ENCODE results near the gene RAD51C.
"Not testable (repeated sequence)": the region's sequence is repeated elsewhere in the genome, so short reads cannot be mapped to it uniquely, and the experiment has no call there.

Gene RAD51C

GRCh38 chr17:58747674-58748073, 55.3 kb downstream of the RAD51C start:
- DNase-seq (no peak), ATAC-seq (no peak)
- H3K36me3 Mint-ChIP-seq (ENCODE audit: low read depth), result no peaks in the 10 kb centered on the region

GRCh38 chr17:58749627-58750026, 57.2 kb downstream of the RAD51C start:
- not testable (repeated sequence) for H3K4me3 Mint-ChIP-seq; H3K36me3 Mint-ChIP-seq (ENCODE audit: low read depth); ATAC-seq; H3K27me3 Mint-ChIP-seq; H3K4me1 Mint-ChIP-seq; H3K9me3 Mint-ChIP-seq; DNase-seq; H3K27ac Mint-ChIP-seq

More at GRCh38 chr17:58747674-58748073, 55.3 kb downstream of the RAD51C start:
- H3K9me3 Mint-ChIP-seq, result no peaks in the 10 kb centered on the region
- peaks cover 2% of the 10 kb centered on the region for H3K27me3 Mint-ChIP-seq
- no peak overlapping the region for H3K27ac Mint-ChIP-seq
- H3K4me1 Mint-ChIP-seq, result no peaks in the 10 kb centered on the region
- H3K4me3 Mint-ChIP-seq, result no peak overlapping the region

- Mint-ChIP-seq H3K27me3 (peaks cover 30% of the 10 kb centered on the region), H3K9me3 (no peaks in the 10 kb centered on the region), H3K27ac (no peak overlapping the region), H3K4me1 (peaks cover 11% of the 10 kb centered on the region), H3K36me3 (ENCODE audit: low read depth) (no peaks in the 10 kb centered on the region), H3K4me3 (no peak overlapping the region)
- ATAC-seq (no peak), DNase-seq (no peak)
Observed at GRCh38 chr17:58753026-58753425, 60.6 kb downstream of the RAD51C start.

- no peak for DNase-seq
- ATAC-seq, result no peak
- Mint-ChIP-seq H3K4me1 (peaks cover 11% of the 10 kb centered on the region), H3K27ac (no peak overlapping the region), H3K9me3 (no peaks in the 10 kb centered on the region), H3K36me3 (ENCODE audit: low read depth) (no peaks in the 10 kb centered on the region), H3K27me3 (peaks cover 48% of the 10 kb centered on the region), H3K4me3 (peak overlapping the region; percentile 71)
Observed at GRCh38 chr17:58755269-58755576, 62.8 kb downstream of the RAD51C start.

GRCh38 chr17:58755577-58756245, 63.3 kb downstream of the RAD51C start, which contains the start of gene PPM1E:
Gene PPM1E, plus strand, starts transcription at chr17:58755854.
- Mint-ChIP-seq H3K4me1 (peaks cover 11% of the 10 kb centered on the region), H3K9me3 (no peaks in the 10 kb centered on the region), H3K36me3 (ENCODE audit: low read depth) (no peaks in the 10 kb centered on the region), H3K27me3 (peaks cover 53% of the 10 kb centered on the region), H3K27ac (peak within 1 kb of the TSS; percentile 10), H3K4me3 (peak within 1 kb of the TSS; percentile 85)
- peak; percentile 59 for DNase-seq
- ATAC-seq, result peak; percentile 82

- DNase-seq, result peak; percentile 13
- Mint-ChIP-seq H3K4me3 (peak overlapping the region; percentile 85), H3K27me3 (peaks cover 55% of the 10 kb centered on the region), H3K4me1 (peaks cover 11% of the 10 kb centered on the region), H3K9me3 (no peaks in the 10 kb centered on the region), H3K36me3 (ENCODE audit: low read depth) (no peaks in the 10 kb centered on the region), H3K27ac (peak overlapping the region; percentile 10)
- peak; percentile 37 for ATAC-seq
Observed at GRCh38 chr17:58756246-58757161, 64.1 kb downstream of the RAD51C start.

- H3K4me1 Mint-ChIP-seq, result peaks cover 11% of the 10 kb centered on the region
- H3K27me3 Mint-ChIP-seq, result peaks cover 61% of the 10 kb centered on the region
- no peak for ATAC-seq
- H3K4me3 Mint-ChIP-seq, result peak overlapping the region; percentile 85
- H3K36me3 Mint-ChIP-seq (ENCODE audit: low read depth), result no peaks in the 10 kb centered on the region
- no peak for DNase-seq
- no peak overlapping the region for H3K27ac Mint-ChIP-seq
- no peaks in the 10 kb centered on the region for H3K9me3 Mint-ChIP-seq
Observed at GRCh38 chr17:58757162-58757613, 64.8 kb downstream of the RAD51C start.

GRCh38 chr17:58758890-58759289, 66.5 kb downstream of the RAD51C start:
- Mint-ChIP-seq H3K36me3 (ENCODE audit: low read depth) (no peaks in the 10 kb centered on the region), H3K27me3 (peaks cover 66% of the 10 kb centered on the region), H3K4me3 (no peak overlapping the region), H3K9me3 (no peaks in the 10 kb centered on the region), H3K27ac (no peak overlapping the region), H3K4me1 (peaks cover 11% of the 10 kb centered on the region)
- ATAC-seq (no peak), DNase-seq (no peak)

- H3K27me3 Mint-ChIP-seq, result peaks cover 65% of the 10 kb centered on the region
- H3K36me3 Mint-ChIP-seq (ENCODE audit: low read depth), result no peaks in the 10 kb centered on the region
- no peak for ATAC-seq
- H3K9me3 Mint-ChIP-seq, result no peaks in the 10 kb centered on the region
- no peak for DNase-seq
- H3K27ac Mint-ChIP-seq, result no peak overlapping the region
- no peak overlapping the region for H3K4me3 Mint-ChIP-seq
- peaks cover 11% of the 10 kb centered on the region for H3K4me1 Mint-ChIP-seq
Observed at GRCh38 chr17:58759522-58759921, 67.1 kb downstream of the RAD51C start.

GRCh38 chr17:58760248-58760647, 67.8 kb downstream of the RAD51C start:
- Mint-ChIP-seq H3K4me3 (no peak overlapping the region), H3K9me3 (no peaks in the 10 kb centered on the region), H3K4me1 (peaks cover 10% of the 10 kb centered on the region), H3K36me3 (ENCODE audit: low read depth) (no peaks in the 10 kb centered on the region), H3K27ac (no peak overlapping the region), H3K27me3 (peaks cover 58% of the 10 kb centered on the region)
- DNase-seq (no peak), ATAC-seq (no peak)

GRCh38 chr17:58763263-58763662, 70.9 kb downstream of the RAD51C start:
- no peak overlapping the region for H3K4me3 Mint-ChIP-seq
- DNase-seq (no peak), ATAC-seq (no peak)
- H3K36me3 Mint-ChIP-seq (ENCODE audit: low read depth), result no peaks in the 10 kb centered on the region
- no peaks in the 10 kb centered on the region for H3K9me3 Mint-ChIP-seq
- H3K27me3 Mint-ChIP-seq, result peaks cover 36% of the 10 kb centered on the region
- H3K27ac Mint-ChIP-seq, result no peak overlapping the region
- H3K4me1 Mint-ChIP-seq, result no peaks in the 10 kb centered on the region

GRCh38 chr17:58764373-58764772, 72.0 kb downstream of the RAD51C start:
- Mint-ChIP-seq H3K4me3 (no peak overlapping the region), H3K27me3 (peaks cover 26% of the 10 kb centered on the region), H3K36me3 (ENCODE audit: low read depth) (no peaks in the 10 kb centered on the region), H3K9me3 (no peaks in the 10 kb centered on the region), H3K4me1 (no peaks in the 10 kb centered on the region), H3K27ac (no peak overlapping the region)
- DNase-seq (no peak), ATAC-seq (no peak)

- not testable (repeated sequence) for DNase-seq; H3K4me1 Mint-ChIP-seq; H3K9me3 Mint-ChIP-seq; H3K36me3 Mint-ChIP-seq (ENCODE audit: low read depth); H3K27ac Mint-ChIP-seq; H3K4me3 Mint-ChIP-seq; H3K27me3 Mint-ChIP-seq; ATAC-seq
Observed at GRCh38 chr17:58778482-58778881, 86.1 kb downstream of the RAD51C start.

- Mint-ChIP-seq H3K9me3 (no peaks in the 10 kb centered on the region), H3K27me3 (peaks cover 2% of the 10 kb centered on the region), H3K36me3 (ENCODE audit: low read depth) (no peaks in the 10 kb centered on the region), H3K4me3 (no peak overlapping the region), H3K27ac (no peak overlapping the region), H3K4me1 (no peaks in the 10 kb centered on the region)
- ATAC-seq (no peak), DNase-seq (no peak)
Observed at GRCh38 chr17:58779446-58779845, 87.0 kb downstream of the RAD51C start.

GRCh38 chr17:58783380-58783779, 91.0 kb downstream of the RAD51C start:
- Mint-ChIP-seq H3K4me3 (no peak overlapping the region), H3K27me3 (peaks cover 2% of the 10 kb centered on the region), H3K4me1 (peaks cover 2% of the 10 kb centered on the region), H3K36me3 (ENCODE audit: low read depth) (no peaks in the 10 kb centered on the region), H3K9me3 (no peaks in the 10 kb centered on the region), H3K27ac (no peak overlapping the region)
- ATAC-seq (no peak), DNase-seq (no peak)

Measured in activated naive CD8-positive, alpha-beta T cell treated with anti-CD3 and anti-CD28 coated beads, Interleukin-2, amount 50 U/mL, for 24 hours (primary cell).